Hypothalamus (tissue), 51 donors: ENCODE data around the gene SRD5A1.

ENCODE experiments used
- DNase-seq, 51 donors: peaks; one replicate each; lab custom pipeline; 2025; lab: John Stamatoyannopoulos, UW

Gene SRD5A1

DNA sequence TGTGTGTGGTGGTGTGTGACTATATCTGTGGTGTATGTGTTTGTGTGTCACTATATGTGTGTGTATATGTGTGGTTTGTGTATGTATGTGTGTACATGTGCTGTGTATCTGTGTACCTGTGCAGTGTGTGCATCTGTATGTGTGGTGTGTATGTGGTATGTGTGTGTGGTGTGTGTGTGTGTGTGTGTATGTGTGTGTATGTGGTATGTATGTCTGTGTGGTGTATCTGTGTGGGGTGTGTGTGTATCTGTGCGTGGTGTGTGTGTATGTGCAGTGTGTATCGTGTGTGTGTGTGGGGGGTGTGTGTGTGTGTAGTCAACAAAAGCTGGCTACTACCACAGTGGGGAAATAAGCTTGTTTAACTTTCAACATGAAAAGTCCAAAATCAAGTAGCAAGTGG, 48.4 kb downstream of the SRD5A1 start:
- DNase-seq = no peak

DNA sequence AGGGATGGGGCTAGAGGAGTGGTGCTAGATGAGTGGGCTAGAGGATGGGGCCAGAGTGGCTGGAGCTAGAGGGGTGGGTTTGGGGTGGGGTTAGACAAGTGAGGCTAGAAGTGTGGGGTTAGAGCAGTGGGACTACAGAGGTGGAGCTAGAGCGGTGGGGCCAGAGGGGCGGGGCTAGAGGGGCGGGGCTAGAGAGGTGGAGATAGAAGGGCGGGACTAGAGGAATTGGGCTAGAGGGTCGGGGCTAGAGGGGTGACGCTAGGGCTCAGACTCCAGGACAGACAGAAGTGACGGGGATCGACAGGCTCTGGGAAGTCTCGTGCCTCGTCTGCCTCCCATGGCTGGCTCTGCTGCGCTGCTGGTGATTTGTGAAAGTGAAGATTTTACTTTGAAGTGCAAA, 49.0 kb downstream of the SRD5A1 start:
- no peak for DNase-seq

DNA sequence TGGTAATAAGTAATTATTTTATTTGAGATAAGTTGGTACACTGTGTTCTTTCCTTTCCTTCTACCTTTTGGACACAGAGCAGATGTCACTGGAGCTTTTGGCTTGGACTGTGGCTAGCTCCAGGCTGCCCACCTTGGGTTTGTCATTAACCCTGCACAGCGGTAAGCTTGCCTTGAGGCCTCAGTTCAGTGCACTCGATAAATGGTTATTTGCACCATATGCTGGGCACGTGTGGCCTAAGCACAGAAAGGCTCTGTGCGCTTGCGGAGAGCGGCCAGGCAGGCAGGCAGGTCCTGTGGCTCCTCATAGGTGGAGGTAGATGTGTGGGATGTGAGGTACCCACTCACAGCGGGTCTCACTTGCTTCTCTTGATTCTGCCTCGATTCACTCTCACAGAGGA, 50.0 kb downstream of the SRD5A1 start:
- DNase-seq = no peak

DNA sequence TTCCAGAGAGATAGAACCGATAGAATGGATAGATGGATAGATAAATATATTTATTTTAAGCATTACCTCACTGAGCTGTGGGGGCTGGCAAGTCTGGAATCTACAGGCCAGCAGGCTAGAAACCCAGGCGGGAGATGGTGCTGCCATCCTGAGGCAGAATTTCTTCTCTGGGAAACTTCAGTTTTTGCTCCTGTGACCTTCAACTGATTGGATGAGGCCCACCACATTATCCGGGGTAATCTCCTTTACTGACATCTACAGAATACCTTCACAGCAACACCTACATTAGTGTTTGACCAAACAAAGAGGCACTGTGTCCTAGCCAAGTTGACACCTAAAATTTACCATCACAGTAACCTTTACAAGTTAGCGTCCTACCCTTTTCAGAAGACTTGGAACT, 50.8 kb downstream of the SRD5A1 start:
- no peak for DNase-seq

- DNase-seq = no peak
Observed at GRCh38 chr5:6686501-6686900, 53.3 kb downstream of the SRD5A1 start.

DNA sequence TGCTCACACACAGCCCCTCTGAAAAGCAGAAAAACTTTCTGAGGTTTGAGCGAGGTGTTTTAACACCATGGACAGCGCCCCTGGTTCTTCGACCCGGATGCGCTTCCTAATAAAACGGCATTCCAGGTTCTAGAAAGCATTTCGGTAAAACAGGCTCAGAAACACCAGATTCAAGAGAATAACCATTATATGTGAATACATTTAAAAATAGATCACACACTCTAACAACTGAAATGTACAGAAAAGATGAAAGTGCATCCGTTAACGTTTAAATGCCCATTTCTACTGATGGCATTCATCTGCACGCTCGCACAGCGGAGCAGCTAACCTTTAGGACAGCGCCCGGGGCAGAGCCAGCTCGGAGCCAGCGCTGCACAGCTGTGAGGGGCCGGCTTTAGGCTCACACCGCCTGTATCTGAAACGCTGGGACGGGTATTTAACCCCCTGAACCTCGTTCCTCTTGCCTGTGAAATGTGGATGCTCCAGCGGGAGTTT, 53.7 kb downstream of the SRD5A1 start:
- no peak for DNase-seq

- no peak for DNase-seq
Observed at GRCh38 chr5:6687505-6687904, 54.3 kb downstream of the SRD5A1 start.

GRCh38 chr5:6692906-6693305, 59.7 kb downstream of the SRD5A1 start:
- no peak for DNase-seq

- no peak for DNase-seq
Observed at GRCh38 chr5:6698696-6699095, 65.5 kb downstream of the SRD5A1 start.

- no peak for DNase-seq
Observed at GRCh38 chr5:6699357-6699756, 66.1 kb downstream of the SRD5A1 start.

DNA sequence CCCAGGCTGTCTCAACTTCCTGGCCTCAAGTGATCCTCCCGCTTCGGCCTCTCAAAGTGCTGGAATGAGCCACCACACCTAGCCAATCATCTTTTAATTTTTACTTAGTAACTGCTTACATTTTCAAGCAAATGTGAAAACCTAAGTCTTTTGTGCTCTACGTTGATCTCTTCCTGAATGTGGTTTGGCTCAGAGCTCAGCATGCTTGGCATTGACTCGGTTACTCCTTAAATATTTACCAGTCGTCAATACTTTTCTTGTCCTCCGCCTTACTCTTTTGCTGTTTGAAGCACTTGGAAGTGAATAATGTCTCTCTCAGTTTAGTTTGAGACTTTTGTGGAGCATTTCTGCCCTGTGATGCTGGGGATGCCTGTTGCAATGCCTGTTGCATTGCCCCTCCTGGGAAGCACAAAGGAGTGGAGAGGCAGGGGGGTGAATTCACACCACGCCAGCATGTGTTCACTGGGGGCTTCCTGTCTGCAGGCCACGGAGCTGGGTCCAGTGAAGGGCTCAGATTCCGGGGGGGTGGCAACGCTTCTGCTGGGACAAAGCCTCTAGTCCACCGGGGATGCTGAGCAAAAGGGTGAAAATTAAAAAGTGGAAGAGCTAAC, 66.9 kb downstream of the SRD5A1 start:
- no peak for DNase-seq

DNA sequence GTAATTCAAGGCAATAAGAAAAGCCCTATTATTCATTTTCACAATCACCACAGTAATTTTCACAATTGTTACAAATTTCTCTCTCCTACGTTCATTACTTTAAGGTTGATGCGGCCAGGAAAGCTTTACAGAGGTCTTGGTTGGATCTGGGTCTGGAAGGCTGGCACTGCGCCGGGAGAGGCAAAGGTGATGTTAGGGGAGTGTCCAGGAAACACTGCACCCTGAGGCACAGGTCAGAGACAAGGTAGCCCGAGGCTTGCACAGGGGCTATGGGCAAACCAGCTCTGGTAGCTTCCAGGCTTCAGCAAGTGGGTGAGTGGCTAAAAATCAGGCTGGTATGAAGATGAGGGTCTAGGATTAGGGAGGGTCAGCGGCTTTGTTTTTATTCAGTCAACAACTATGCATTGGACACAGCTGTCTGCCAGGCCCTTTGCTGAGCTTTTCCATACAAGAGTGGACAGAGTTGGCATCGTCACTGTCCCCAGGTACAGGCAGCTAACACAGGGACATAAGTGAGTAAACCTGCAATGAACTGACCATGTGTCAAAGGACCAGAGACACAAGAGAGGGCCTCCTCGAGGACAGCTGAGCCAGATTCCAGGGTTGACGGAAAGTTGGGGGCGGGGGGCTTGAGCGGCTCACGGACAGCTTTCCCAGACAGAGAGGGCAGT, 67.6 kb downstream of the SRD5A1 start:
- no peak for DNase-seq

- peak in 1 of 51 donors; percentile 16 for DNase-seq
Observed at GRCh38 chr5:6701491-6701890, 68.3 kb downstream of the SRD5A1 start.

- DNase-seq = no peak
Observed at GRCh38 chr5:6702633-6703032, 69.4 kb downstream of the SRD5A1 start.

- DNase-seq = no peak
Observed at GRCh38 chr5:6703806-6704205, 70.6 kb downstream of the SRD5A1 start.

- no peak for DNase-seq
Observed at GRCh38 chr5:6704361-6704851, 71.2 kb downstream of the SRD5A1 start.

DNA sequence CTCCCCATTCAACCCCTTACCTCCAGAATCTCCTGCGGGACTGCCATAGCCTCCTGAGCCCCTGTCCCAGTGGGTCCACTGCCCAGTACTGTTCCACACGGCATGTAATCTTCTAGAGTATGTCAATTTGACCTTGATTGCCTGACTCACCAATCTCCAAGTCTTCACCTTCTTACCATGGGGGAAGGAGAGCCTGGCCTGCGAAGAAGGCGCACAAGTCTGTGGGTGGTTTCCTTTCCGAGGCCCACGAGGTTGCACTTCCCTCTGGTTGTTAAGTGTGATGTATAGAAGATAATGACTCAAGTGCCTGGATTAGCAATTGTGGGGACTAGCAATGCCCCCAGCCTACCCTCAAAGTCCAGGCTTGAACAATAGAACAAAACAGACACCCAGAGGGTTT, 71.8 kb downstream of the SRD5A1 start:
- no peak for DNase-seq

DNA sequence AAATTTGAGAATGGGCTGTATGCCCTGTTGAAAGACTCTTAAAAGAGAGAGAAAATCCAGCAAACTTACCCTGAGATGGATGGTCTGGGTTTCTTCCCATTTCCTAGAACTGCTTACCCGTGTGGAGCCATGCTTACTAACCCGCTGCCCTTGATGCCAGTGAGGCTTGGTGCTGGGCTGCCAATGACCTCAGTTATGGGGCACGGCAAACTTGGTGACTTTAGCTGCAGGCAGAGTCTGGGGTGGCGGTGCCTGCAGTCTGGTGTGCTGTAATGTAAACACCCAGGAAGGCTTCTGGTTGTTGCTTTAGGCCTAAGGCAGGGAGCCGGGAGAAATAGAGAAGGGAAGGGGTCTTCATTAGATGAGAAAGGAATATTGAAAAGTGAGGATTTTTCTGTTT, 72.7 kb downstream of the SRD5A1 start:
- DNase-seq = no peak

- DNase-seq = no peak
Observed at GRCh38 chr5:6707852-6708251, 74.6 kb downstream of the SRD5A1 start.

DNA sequence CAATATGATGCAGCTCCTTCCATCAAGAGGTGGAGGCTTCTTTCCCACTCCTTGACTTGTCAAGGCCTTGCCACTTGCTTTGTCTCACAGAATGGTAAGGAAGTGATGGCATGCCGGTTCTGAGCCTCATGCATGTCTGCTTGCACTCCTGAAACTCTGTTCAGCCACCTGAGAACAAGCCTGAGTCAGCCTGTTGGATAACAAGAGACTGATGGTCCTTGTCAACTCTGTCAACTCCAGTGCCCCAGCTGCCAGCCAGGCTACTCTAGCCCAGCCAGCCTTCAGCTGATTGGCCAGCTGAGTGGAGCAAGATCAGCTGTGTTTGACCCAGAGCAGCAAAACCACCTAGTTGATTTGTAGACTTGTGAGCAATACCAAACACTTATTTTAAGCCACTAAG, 75.6 kb downstream of the SRD5A1 start:
- DNase-seq = no peak

GRCh38 chr5:6710070-6710469, 76.8 kb downstream of the SRD5A1 start:
- DNase-seq = no peak

GRCh38 chr5:6710551-6711318, 77.5 kb downstream of the SRD5A1 start:
- no peak for DNase-seq
